Brain microvascular endothelial cell (primary cell): ENCODE measurements around the gene AVPI1.
"Not testable (repeated sequence)": the region's sequence is repeated elsewhere in the genome, so short reads cannot be mapped to it uniquely, and the experiment has no call there.

Experiments used
- DNase-seq: peaks from one replicate; pipeline ENCODE4 v3.0.0-alpha.2; 2020
- H3K27ac ChIP-seq: fragments of 250-450 bp; sonication (Bioruptor Pico); 2 replicates; pipeline ENCODE4 v1.5.1; 2020; ENCODE audit warnings: mild to moderate bottlenecking, moderate library complexity
- H3K27me3 ChIP-seq: fragments of 250-450 bp; sonication (Bioruptor Pico); replicated peaks from 2 replicates; pipeline ENCODE4 v1.5.1; 2020; ENCODE audit warnings: mild to moderate bottlenecking
- H3K36me3 ChIP-seq: fragments of 250-450 bp; sonication (Bioruptor Pico); replicated peaks from 2 replicates; pipeline ENCODE4 v1.5.1; 2020; ENCODE audit warnings: mild to moderate bottlenecking
- H3K4me3 ChIP-seq: 2 replicates; pipeline ENCODE4 v1.5.1; 2011; ENCODE audit warnings: low read depth, mild to moderate bottlenecking, control low read depth, low read length, moderate library complexity
- CTCF ChIP-seq: IDR thresholded peaks from 2 replicates; pipeline ENCODE4 v1.5.1; 2011; ENCODE audit warnings: low read depth, mild to moderate bottlenecking, moderate library complexity, low read length, control low read depth, inconsistent platforms; ENCODE audit errors: missing control alignments
- in situ Hi-C: cut with HindIII; loops from 2 replicates; pipeline ENCODE4 v1.10.0; 2017; ENCODE audit warnings: low sequenced_read_pairs, low pct_ligation_motif_present

Gene AVPI1

GRCh38 chr10:97644936-97645335, 42.1 kb downstream of the AVPI1 start:
- Histone ChIP-seq H3K4me3 (no peak overlapping the region), H3K36me3 (peaks cover 15% of the 10 kb centered on the region), H3K27me3 (no peaks in the 10 kb centered on the region), H3K27ac (no peak overlapping the region)
- in situ Hi-C loops: no loop called here
- TF ChIP-seq CTCF: no peak
- no peak for DNase-seq

GRCh38 chr10:97643441-97643985, 43.5 kb downstream of the AVPI1 start:
- Histone ChIP-seq H3K27me3 (no peaks in the 10 kb centered on the region), H3K4me3 (no peak overlapping the region), H3K36me3 (peaks cover 15% of the 10 kb centered on the region), H3K27ac (no peak overlapping the region)
- no peak for TF ChIP-seq CTCF
- no peak for DNase-seq
- in situ Hi-C loops: no loop called here

- DNase-seq, H3K27ac ChIP-seq, H3K4me3 ChIP-seq, in situ Hi-C loops, H3K27me3 ChIP-seq: not testable (repeated sequence)
- H3K36me3 ChIP-seq: peaks cover 15% of the 10 kb centered on the region
Measured at GRCh38 chr10:97642471-97643159, 44.4 kb downstream of the AVPI1 start.

- Histone ChIP-seq H3K4me3 (peak overlapping the region; percentile 81), H3K36me3 (peaks cover 10% of the 10 kb centered on the region), H3K27ac (peak overlapping the region; percentile 61), H3K27me3 (no peaks in the 10 kb centered on the region)
- peak; percentile 25 for DNase-seq
- TF ChIP-seq CTCF: no peak
- in situ Hi-C loops: no loop called here
Measured at GRCh38 chr10:97640868-97641811, 45.9 kb downstream of the AVPI1 start.

- H3K4me3 ChIP-seq: peak within 1 kb of the TSS; percentile 81
- peak; percentile 100 for DNase-seq
- H3K27ac ChIP-seq: peak within 1 kb of the TSS; percentile 61
- peaks cover 10% of the 10 kb centered on the region for H3K36me3 ChIP-seq
- no peaks in the 10 kb centered on the region for H3K27me3 ChIP-seq
- in situ Hi-C loops: no loop called here
- TF ChIP-seq CTCF: no peak
Measured at GRCh38 chr10:97640174-97640867, 46.7 kb downstream of the AVPI1 start, which contains the start of gene PI4K2A. TSS of gene PI4K2A (plus strand) at chr10:97640671. CDS start at chr10:97640743, 72 bp downstream.

GRCh38 chr10:97639090-97639489, 48.0 kb downstream of the AVPI1 start:
- H3K4me3 ChIP-seq, in situ Hi-C loops, H3K27ac ChIP-seq, H3K27me3 ChIP-seq, H3K36me3 ChIP-seq, DNase-seq: not testable (repeated sequence)
